ENCODE results near the gene HTRA1.

GRCh38 chr10:122466951-122467381 lies 5.6 kb downstream of the HTRA1 start:
- TF ChIP-seq CTCF (IDR thresholded peaks at IDR 0.05) = no peak
- no peak for TF ChIP-seq POLR2A (IDR thresholded peaks at IDR 0.05)

Measured in thyroid gland (tissue), 4 donors.